SK-N-DZ (cell line): ENCODE results near the gene MTPN.

ENCODE experiments used
- DNase-seq: peaks from one replicate; pipeline ENCODE4 v3.0.0-alpha.2; 2015; ENCODE audit warnings: low spot score

Gene MTPN

DNA sequence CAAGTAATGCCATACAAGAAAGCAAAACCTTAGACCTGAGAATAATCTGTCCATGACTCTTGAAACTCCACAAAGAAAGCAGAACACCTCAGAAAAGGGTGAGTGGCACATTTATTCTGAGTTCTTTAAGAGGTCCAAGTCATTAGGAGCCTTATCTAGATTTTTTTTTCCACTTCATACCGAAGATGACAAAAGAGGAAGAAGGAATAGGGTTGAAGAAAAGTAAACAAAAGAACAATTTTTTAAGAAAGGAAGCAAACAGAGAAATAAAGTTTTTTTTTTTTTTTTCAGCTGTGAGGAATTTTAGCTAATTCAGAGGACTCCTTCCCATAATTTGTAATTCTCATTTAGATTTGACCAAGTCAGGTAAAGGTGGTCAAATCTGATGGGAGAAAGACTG, 13.1 kb upstream of the MTPN start:
- no peak for DNase-seq

DNA sequence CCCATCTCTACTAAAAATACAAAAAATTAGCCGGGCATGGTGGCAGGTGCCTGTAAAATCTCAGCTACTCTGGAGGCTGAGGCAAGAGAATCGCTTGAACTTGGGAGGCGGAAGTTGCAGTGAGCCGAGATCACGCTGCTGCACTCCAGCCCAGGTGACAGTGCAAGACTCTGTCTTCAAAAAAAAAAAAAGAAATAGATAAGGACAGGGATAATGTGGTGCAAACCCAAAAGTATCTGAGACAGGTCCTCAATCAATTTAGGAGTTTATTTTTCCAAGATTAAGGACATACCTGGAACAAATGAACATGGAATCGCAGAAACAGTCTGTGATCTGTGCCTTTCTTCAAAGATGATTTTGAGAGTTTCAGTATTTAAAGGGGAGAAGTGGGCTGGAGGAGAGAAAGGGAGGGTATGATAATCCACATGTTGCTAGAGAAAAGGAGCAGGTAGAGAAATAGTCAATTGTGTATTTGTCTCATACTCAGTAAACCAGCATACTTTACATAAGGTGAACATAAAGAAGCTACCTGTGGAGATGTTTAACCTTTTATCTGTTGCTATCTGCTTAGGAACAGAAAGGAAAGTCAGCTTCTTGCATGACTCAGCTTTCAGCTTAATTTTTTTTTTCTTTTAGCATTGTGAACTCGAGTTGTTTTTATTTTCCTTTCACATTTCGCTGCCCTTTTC, 4.9 kb upstream of the MTPN start:
- no peak for DNase-seq

DNA sequence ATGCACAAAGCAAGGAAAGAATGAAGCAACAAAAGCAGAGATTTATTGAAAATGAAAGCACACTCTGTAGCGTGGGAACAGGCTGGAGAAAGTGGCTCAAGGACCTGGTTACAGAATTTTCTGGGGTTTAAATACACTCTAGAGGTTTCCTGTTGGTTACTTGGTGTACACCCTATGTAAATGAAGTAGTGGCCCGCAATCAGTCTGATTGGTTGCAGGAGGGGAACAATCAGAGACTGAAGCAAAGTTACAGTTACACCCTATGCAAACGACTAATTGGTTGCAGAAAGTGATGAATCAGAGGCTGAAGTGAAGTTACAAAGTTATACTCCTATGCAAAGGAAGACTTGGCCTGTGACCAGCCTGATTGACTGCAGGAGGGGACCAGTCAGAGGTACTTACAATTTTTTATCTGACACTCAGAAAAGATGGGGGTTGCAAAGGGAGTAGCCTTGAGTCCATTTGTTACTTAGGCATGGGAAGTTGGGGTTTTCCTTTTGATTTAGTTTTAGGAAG, 3.6 kb upstream of the MTPN start:
- DNase-seq: no peak

- DNase-seq: no peak
Measured at GRCh38 chr7:135980012-135980551, 2.9 kb upstream of the MTPN start.

DNA sequence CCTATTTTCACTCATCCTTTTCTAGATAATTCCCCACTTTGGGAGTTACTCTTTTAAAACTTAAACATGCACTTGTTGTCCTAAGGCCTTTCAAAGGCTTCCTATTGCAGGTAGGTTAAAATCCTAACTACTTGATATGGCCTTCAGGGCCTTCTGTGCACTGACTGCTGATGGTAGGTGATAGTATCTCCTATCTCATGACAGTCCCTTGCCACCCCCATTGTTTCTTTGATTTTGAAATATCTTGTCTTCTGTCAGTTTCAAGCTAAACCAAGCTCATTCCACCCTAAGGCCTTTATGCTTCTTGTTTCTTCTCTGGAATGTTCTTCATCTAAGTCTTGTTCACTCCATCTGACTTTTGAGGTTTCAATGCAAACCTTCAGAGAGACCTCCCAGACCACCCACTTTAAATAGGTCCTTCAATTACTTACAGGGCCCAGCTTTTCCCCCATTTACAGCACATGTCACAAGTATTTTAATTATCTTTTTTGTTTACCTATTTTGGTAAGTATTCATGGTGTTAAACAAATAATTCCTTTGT, 2.4 kb upstream of the MTPN start:
- no peak for DNase-seq

DNA sequence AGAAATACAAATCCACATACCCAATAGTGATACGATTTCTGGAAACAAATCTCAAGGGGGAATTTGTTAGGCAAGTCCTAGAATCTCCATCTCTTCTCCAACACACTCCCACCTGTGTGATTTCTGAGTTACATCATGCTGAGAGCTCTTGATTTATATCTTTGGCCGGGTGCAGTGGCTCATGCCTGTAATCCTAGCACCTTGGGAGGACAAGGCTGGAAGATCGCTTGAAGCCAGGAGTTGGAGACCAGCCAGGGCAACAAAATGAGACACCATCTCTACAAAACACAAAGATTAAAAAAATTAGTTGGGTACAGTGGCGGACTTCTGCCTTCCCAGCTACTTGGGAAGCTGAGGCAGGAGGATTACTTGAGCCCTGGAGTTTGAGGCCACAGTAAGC, 1.5 kb upstream of the MTPN start:
- DNase-seq: no peak

DNA sequence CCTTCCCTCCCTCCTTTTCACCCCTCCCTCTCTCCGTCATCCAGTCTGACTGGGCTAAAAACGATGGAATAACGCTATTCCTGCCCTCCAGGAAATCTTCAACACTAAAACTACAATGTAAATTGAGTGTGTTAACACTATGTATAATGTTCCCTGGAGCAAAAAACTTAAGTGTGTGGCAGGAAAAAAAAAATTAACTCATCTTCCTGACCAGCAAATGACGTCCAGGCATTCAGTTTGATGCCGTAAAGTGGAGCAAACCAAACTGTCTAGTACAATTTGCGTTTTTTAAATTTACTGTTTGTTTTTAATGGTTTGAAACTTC, 545 bp upstream of the MTPN start:
- DNase-seq: no peak

GRCh38 chr7:135976312-135977006, 700 bp downstream of the MTPN start:
- no peak for DNase-seq

GRCh38 chr7:135975166-135975565, 2.0 kb downstream of the MTPN start:
- DNase-seq: no peak

DNA sequence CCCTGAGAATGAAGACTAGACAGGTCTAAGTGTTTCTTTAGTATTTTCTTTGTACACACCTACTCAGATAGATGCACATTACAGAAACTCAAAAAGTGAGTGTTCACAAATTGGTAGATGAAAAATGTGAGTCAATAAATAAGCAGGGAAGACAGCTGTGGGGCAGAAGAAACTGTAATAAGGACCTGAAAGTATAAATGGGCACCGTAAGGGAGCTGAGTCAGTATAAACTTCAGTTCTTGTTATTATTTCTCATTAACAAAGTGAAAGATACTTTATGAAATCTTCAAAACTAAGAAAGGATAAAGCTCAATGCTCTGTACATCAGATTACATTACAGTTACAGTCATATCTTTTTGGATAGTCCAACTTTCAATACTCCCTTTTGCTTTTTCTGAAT, 2.5 kb downstream of the MTPN start:
- no peak for DNase-seq

GRCh38 chr7:135971366-135971725, 5.8 kb downstream of the MTPN start:
- no peak for DNase-seq

- no peak for DNase-seq
Measured at GRCh38 chr7:135970682-135971365, 6.3 kb downstream of the MTPN start.

DNA sequence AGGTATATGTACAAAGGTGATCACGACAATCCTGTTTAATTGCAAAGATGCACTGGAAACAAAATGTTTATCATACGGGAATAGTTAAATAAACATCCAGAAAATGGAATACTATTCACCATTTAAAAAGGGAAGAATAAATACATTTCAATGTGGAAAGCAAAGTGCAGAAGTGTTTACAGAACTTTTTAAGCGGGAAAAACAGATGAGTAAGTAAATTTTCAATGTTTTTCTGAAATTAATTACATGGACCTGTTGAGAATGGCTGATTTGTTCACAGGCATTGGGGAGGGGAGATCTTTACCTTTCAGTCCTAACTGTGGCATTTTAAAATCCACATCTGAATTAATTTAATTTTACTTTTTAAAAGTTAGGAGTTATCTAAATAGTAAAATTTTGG, 7.1 kb downstream of the MTPN start:
- DNase-seq: no peak

GRCh38 chr7:135966341-135967043, 10.7 kb downstream of the MTPN start:
- DNase-seq: no peak

DNA sequence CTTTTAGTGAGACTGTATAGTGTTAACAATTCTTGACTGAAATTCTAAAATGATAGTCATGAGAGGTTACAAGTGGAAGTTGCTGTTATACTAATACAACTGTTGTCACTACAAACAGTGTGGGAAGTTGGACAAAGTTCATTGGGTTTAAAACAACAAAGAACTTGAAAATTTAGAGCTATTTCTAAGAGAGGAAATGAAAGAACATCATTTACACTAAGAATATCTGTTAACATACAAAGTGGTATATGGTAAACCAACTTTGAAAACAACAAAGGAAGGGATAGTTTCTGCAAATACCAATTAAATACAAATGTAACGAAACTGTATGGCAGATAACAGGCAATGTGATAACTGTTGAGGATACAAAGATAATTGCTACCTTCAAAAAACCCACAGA, 11.6 kb downstream of the MTPN start:
- no peak for DNase-seq

- DNase-seq: no peak
Measured at GRCh38 chr7:135964791-135965190, 12.4 kb downstream of the MTPN start.

- DNase-seq: no peak
Measured at GRCh38 chr7:135964274-135964673, 12.9 kb downstream of the MTPN start.

DNA sequence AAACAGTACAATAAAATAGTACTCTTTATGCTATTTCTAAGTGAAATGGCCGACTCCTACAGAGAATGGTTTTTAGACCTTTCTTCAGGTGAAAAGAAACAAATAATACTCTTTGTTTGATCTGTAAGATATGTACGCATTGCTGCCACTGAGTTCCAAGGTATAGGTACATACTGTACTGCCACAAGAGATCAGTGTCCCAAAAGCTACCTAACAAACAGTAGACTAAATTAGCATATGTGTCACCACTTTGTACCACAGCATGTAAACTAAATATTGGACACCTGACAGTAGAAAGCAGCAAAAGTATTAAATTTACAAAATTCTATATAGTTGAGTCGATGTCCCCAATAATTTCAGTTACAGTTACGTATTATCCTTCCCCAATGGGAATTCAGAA, 14.4 kb downstream of the MTPN start:
- DNase-seq: no peak

GRCh38 chr7:135960709-135961451, 16.3 kb downstream of the MTPN start:
- DNase-seq: no peak

- DNase-seq: peak; percentile 40
Measured at GRCh38 chr7:135959646-135960363, 17.4 kb downstream of the MTPN start.
